ENCODE results near the gene ABCB8.

Gene ABCB8

GRCh38 chr7:151060416-151061212 is 32.4 kb downstream of the ABCB8 start:
- CTCF ChIA-PET, result interaction anchor here (0.6 to 1.4 kb wide), 8 partner anchors 14 to 1533 kb away, joined by 3 to 6 read pairs (median 4); no protein-coding TSS in a partner anchor
- H3K9me3 ChIP-seq (ENCODE audit: control insufficient read depth, insufficient read depth, low read depth, low read length), result no peaks in the 10 kb centered on the region
- TF ChIP-seq ZNF777 (tag by site-specific recombination; IDR thresholded peaks at IDR 0.05; ENCODE audit: borderline replicate concordance), result no peak
- TF ChIP-seq ZNF610 (tag by site-specific recombination; IDR thresholded peaks at IDR 0.05; ENCODE audit: borderline replicate concordance), result no peak
- no peak for TF ChIP-seq ZXDB (tag by site-specific recombination; IDR thresholded peaks at IDR 0.05)
- 0 out of 2 replicates have a peak, but pooled peaks have one; percentile 8 for TF ChIP-seq ZSCAN16 (tag by site-specific recombination; IDR thresholded peaks at IDR 0.05)
- peak; percentile 96 for TF ChIP-seq GLIS1 (tag by site-specific recombination; IDR thresholded peaks at IDR 0.05)
- no peak for TF ChIP-seq YY2 (tag by site-specific recombination; IDR thresholded peaks at IDR 0.05)
- no peak for TF ChIP-seq ZBTB6 (tag by site-specific recombination; IDR thresholded peaks at IDR 0.05)
- peak; percentile 95 for TF ChIP-seq EGR2 (tag by site-specific recombination; IDR thresholded peaks at IDR 0.05; ENCODE audit: low read depth)
- peak; percentile 79 for TF ChIP-seq ZNF398 (tag by site-specific recombination; IDR thresholded peaks at IDR 0.05)
- TF ChIP-seq CTCF (tag by site-specific recombination; IDR thresholded peaks at IDR 0.05), result peak; percentile 85
- no peak for TF ChIP-seq ZNF510 (tag by site-specific recombination; IDR thresholded peaks at IDR 0.05; ENCODE audit: insufficient replicate concordance)
- TF ChIP-seq REST (tag by site-specific recombination; IDR thresholded peaks at IDR 0.05), result peak; percentile 38; the same call in 1 of the 2 replicates
- TF ChIP-seq ZNF791 (tag by site-specific recombination; IDR thresholded peaks at IDR 0.05), result no peak
- no peak for TF ChIP-seq AEBP2 (tag by site-specific recombination; IDR thresholded peaks at IDR 0.05; ENCODE audit: borderline replicate concordance)
- TF ChIP-seq ZFP3 (tag by site-specific recombination; IDR thresholded peaks at IDR 0.05; ENCODE audit: low read depth), result 0 out of 2 replicates have a peak, but pooled peaks have one; percentile 54
- TF ChIP-seq ZNF660 (tag by site-specific recombination; IDR thresholded peaks at IDR 0.05), result no peak
- TF ChIP-seq ZNF423 (tag by site-specific recombination; IDR thresholded peaks at IDR 0.05), result peak; percentile 66
- TF ChIP-seq ZNF202 (tag by site-specific recombination; IDR thresholded peaks at IDR 0.05; ENCODE audit: borderline replicate concordance), result no peak
- no peak for TF ChIP-seq BCL11A (tag by site-specific recombination; IDR thresholded peaks at IDR 0.05; ENCODE audit: low read depth)
- peak; percentile 65 for TF ChIP-seq SP2 (tag by site-specific recombination; IDR thresholded peaks at IDR 0.05)
- no peak for TF ChIP-seq ZBTB11 (tag by site-specific recombination; conservative IDR thresholded peaks at IDR 0.05; ENCODE audit: low read depth)
- peak; percentile 15; the same call in 1 of the 2 replicates for TF ChIP-seq WT1 (tag by site-specific recombination; IDR thresholded peaks at IDR 0.05)

More at GRCh38 chr7:151060416-151061212, 32.4 kb downstream of the ABCB8 start:
- Histone ChIP-seq H3K36me3 (ENCODE audit: control insufficient read depth in 2 of 2, insufficient read depth in 1 of 2, low read length in 2 of 2) (peaks cover 0 to 40% of the 10 kb centered on the region in 2 experiments; a peak in 1 of 3 replicates), H3K4me3 (ENCODE audit: low read depth, low read length) (peak overlapping the region; percentile 71), H3K4me1 (ENCODE audit: control insufficient read depth, insufficient read depth, low read length) (no peaks in the 10 kb centered on the region; the same call in 1 of the 2 replicates), H3K27ac (ENCODE audit: extremely low read depth, low read depth, low read length) (peak overlapping the region; percentile 21; the same call in 1 of the 2 replicates)
- POLR2A ChIA-PET, result interaction anchor here (0.9 to 3.4 kb wide), 5 partner anchors 13 to 32 kb away, joined by 3 to 13 read pairs (median 6); partner anchors contain the start of genes ABCB8 and FASTK

Data from HEK293 (cell line).